K562 (cell line): ENCODE results near the gene GOLPH3. TPM values are rescaled to one million over a fixed set of nuclear protein-coding genes. Genes with fewer than 3 reads are reported as not detected.

ENCODE experiments used
- ATAC-seq: fragments of 200-7000 bp; cut with Tn5 transposase; 3 replicates; pipeline ENCODE4 v1.9.1; 2020; ENCODE audit warnings: moderate library complexity
- BruUV-seq: library from RNA; stranded (reverse); fragments of 400-500 nt; replicated peaks from 2 replicates; lab custom pipeline; 2021; lab: Mats Ljungman, UMichigan
- CTCF ChIA-PET: fragments of 300-600 bp; formaldehyde crosslinking; extraction: SDS; loops from one replicate; lab custom pipeline; 2021; ENCODE audit warnings: low intra/inter-chr PET ratio; lab: Yijun Ruan, JAX
- POLR2A ChIA-PET: fragments of 300-600, 350-650 bp; sonication (Branson Sonifier 250); formaldehyde crosslinking; extraction: SDS; loops from one replicate; lab custom pipeline; 2021; ENCODE audit warnings: antibody characterized with exemption, inconsistent platforms; lab: Yijun Ruan, JAX
- DNase-seq, 4 experiments: peaks; one replicate each; pipeline versions ENCODE4 v3.0.0 to v3.0.0-alpha.2; 2011 to 2018; ENCODE audit warnings: low spot score in 3 of 4, mixed read lengths in 3 of 4; ENCODE audit errors: extremely low read depth in 1 of 4
- FAIRE-seq: peaks from 2 replicates; lab custom pipeline; 2011; peaks lifted over from hg19 to GRCh38; lab: Jason Lieb, UNC
- H2AFZ ChIP-seq: 2 replicates; pipeline ENCODE4 v1.6.0; 2011; ENCODE audit warnings: low read depth, low read length, control low read depth, inconsistent platforms
- H3K27ac ChIP-seq: fragments of 200-600 bp; 3 replicates; pipeline ENCODE4 v1.8.0; 2011; ENCODE audit warnings: low read depth, mild to moderate bottlenecking, control low read depth, inconsistent platforms, low read length, moderate library complexity, mixed read lengths; ENCODE audit errors: extremely low read depth
- H3K27me3 ChIP-seq, 2 experiments: fragments of 300-600 bp in 1 of 2; 2 replicates in 1 of 2; 3 replicates in 1 of 2; pipeline versions ENCODE4 v1.6.0 to v1.8.0; 2011; ENCODE audit warnings: inconsistent platforms in 2 of 2, low read length in 2 of 2, mild to moderate bottlenecking in 1 of 2, mixed read lengths in 1 of 2, moderate library complexity in 1 of 2; ENCODE audit not compliant: control insufficient read depth in 2 of 2, insufficient read depth in 2 of 2
- H3K36me3 ChIP-seq: fragments of 300-600 bp; 3 replicates; pipeline ENCODE4 v1.8.0; 2011; ENCODE audit warnings: mild to moderate bottlenecking, low read length, inconsistent platforms; ENCODE audit not compliant: control insufficient read depth, insufficient read depth
- H3K4me1 ChIP-seq, 2 experiments: fragments of 200-600 bp in 1 of 2; replicated peaks in 1 of 2; 2 replicates in 1 of 2; 3 replicates in 1 of 2; pipeline versions ENCODE4 v1.5.1 to v1.8.0; 2011; ENCODE audit warnings: inconsistent platforms in 2 of 2, low read length in 2 of 2, mild to moderate bottlenecking in 1 of 2, mixed read lengths in 1 of 2, moderate library complexity in 1 of 2; ENCODE audit not compliant: control insufficient read depth in 2 of 2, insufficient read depth in 2 of 2
- H3K4me2 ChIP-seq: 2 replicates; pipeline ENCODE4 v1.6.1; 2011; ENCODE audit warnings: low read length, control low read depth, inconsistent platforms, mixed read lengths; ENCODE audit not compliant: insufficient read depth
- H3K4me3 ChIP-seq: fragments of 200-600 bp; sonication (generic), shearing (Covaris generic); 2 replicates; pipeline ENCODE4 v1.5.1; 2016; ENCODE audit warnings: control low read depth, inconsistent platforms
- H3K79me2 ChIP-seq: fragments of 200-600 bp; 3 replicates; pipeline ENCODE4 v1.8.0; 2011; ENCODE audit warnings: low read length, inconsistent platforms; ENCODE audit not compliant: control insufficient read depth, insufficient read depth
- H3K9ac ChIP-seq, 2 experiments: 2 replicates each; pipeline versions ENCODE4 v1.6.0 to v1.6.1; 2011; ENCODE audit warnings: low read depth in 2 of 2, low read length in 2 of 2, control low read depth in 1 of 2, inconsistent platforms in 1 of 2, mild to moderate bottlenecking in 1 of 2, mixed read lengths in 1 of 2; ENCODE audit not compliant: insufficient read depth in 1 of 2
- H3K9me1 ChIP-seq: one replicate; pipeline ENCODE4 v1.6.0; 2011; ENCODE audit warnings: inconsistent platforms, mild to moderate bottlenecking, low read length, moderate library complexity; ENCODE audit not compliant: control insufficient read depth, insufficient read depth
- H3K9me3 ChIP-seq: replicated peaks from 2 replicates; pipeline ENCODE4 v1.5.1; 2011; ENCODE audit warnings: low read depth, low read length, inconsistent platforms; ENCODE audit not compliant: control insufficient read depth, insufficient read depth
- H4K20me1 ChIP-seq: replicated peaks from 2 replicates; pipeline ENCODE4 v1.6.1; 2011; ENCODE audit warnings: low read length, inconsistent platforms, mixed read lengths; ENCODE audit not compliant: control insufficient read depth, insufficient read depth
- ADNP ChIP-seq: fragments of 200-800 bp; sonication (Bioruptor generic); IDR thresholded peaks from 2 replicates; pipeline ENCODE4 v1.6.1; 2016; ENCODE audit warnings: missing genetic modification characterization, missing compliant biosample characterization
- ARNT ChIP-seq, 2 experiments: fragments of 450-650 bp; IDR thresholded peaks; 2 replicates each; pipeline ENCODE4 v1.6.1; 2016; ENCODE audit warnings: mild to moderate bottlenecking in 1 of 2
- BCOR ChIP-seq: fragments of 450-650 bp; IDR thresholded peaks from 2 replicates; pipeline ENCODE4 v1.6.1; 2016
- CHD4 ChIP-seq: fragments of 200-600 bp; sonication (generic); IDR thresholded peaks from 3 replicates; pipeline ENCODE4 v1.6.1; 2012; ENCODE audit warnings: low read depth, mild to moderate bottlenecking, mixed read lengths, low read length, inconsistent platforms; ENCODE audit not compliant: insufficient read depth, insufficient replicate concordance, poor library complexity, severe bottlenecking
- HMG20A ChIP-seq: fragments of 450-650 bp; formaldehyde crosslinking; conservative IDR thresholded peaks from 2 replicates; pipeline ENCODE4 v1.4.0; 2020; ENCODE audit warnings: mild to moderate bottlenecking, mixed read lengths
- KDM1A ChIP-seq, 2 experiments: fragments of 450-650 bp; IDR thresholded peaks; 2 replicates each; pipeline ENCODE4 v1.6.1; 2016; ENCODE audit warnings: mild to moderate bottlenecking in 2 of 2
- RBM25 ChIP-seq: fragments of 200-400 bp; formaldehyde crosslinking; IDR thresholded peaks from 2 replicates; pipeline ENCODE4 v1.6.1; 2018; ENCODE audit warnings: low read length, low read depth, moderate library complexity; ENCODE audit not compliant: severe bottlenecking
- SUPT5H ChIP-seq: fragments of 450-650 bp; IDR thresholded peaks from 2 replicates; pipeline ENCODE4 v1.6.1; 2016
- ZBTB40 ChIP-seq, 2 experiments: fragments of 450-650 bp in 1 of 2; sonication (generic) in 1 of 2; formaldehyde crosslinking in 1 of 2; IDR thresholded peaks; 2 replicates each; pipeline versions ENCODE4 v1.7.1 to v1.9.0; 2016 to 2022; ENCODE audit warnings: inconsistent platforms in 1 of 2, mild to moderate bottlenecking in 1 of 2, missing genetic modification reagents in 1 of 2
- ZNF384 ChIP-seq: IDR thresholded peaks from 2 replicates; pipeline ENCODE4 v1.6.1; 2012; ENCODE audit warnings: low read depth, low read length, improper control_type of control experiment
- WGBS: fragments of 100-300 bp; shearing (Covaris generic); methylation state at CpG from one replicate; pipeline ENCODE4 v1.1.6; 2016; ENCODE audit warnings: low coverage, mixed read lengths; ENCODE audit not compliant: insufficient coverage; ENCODE audit errors: missing lambda C conversion rate; 5-methylcytosine and 5-hydroxymethylcytosine counted together
- in situ Hi-C: fragments of 300-500 bp; cut with MboI; formaldehyde crosslinking; loops from 4 replicates; pipeline ENCODE4 v1.15.0; 2018; ENCODE audit warnings: inconsistent platforms, mixed read lengths
- intact Hi-C: fragments of 100-400 bp; cut with micrococcal nuclease; formaldehyde crosslinking; loops from 2 replicates; pipeline ENCODE4 v1.14.2; 2022
- polyA plus RNA-seq, 8 experiments: library from polyadenylated mRNA; depleted of rRNA in 4 of 8; stranded (reverse) in 5 of 8; unstranded in 3 of 8; fragments of >200 nt; fragmentation: Nextera tagmentation in 2 of 8; fragmentation: Illumina TruSeq in 1 of 8; extraction: Ambion mirVana in 2 of 8; extraction: Trizol in 1 of 8; gene quantifications; 2 replicates each; pipeline versions ENCODE4 v1.2.1 to v1.2.3, GENCODE V29; 2011 to 2014; ENCODE audit warnings: inconsistent platforms in 1 of 8, missing spikeins in 1 of 8
- total RNA-seq, 7 experiments: library from RNA; depleted of rRNA in 6 of 7; stranded (reverse); fragments of >200 nt in 6 of 7; fragmentation: Illumina TruSeq in 2 of 7; extraction: Trizol in 2 of 7; gene quantifications; 2 replicates each; pipeline versions ENCODE4 v1.2.1 to v1.2.3, GENCODE V29; 2011 to 2021; ENCODE audit warnings: low replicate concordance in 1 of 7
- TF ChIP-seq, protein P1 (sequence below): sonication (generic); formaldehyde crosslinking; IDR thresholded peaks from 2 replicates; pipeline ENCODE4 v1.8.1; 2022; ENCODE audit warnings: missing genetic modification reagents

The GOLPH3 gene
- total and polyA plus RNA-seq, 9 of the 15 experiments (the other 6 are each of a cell fraction or from before 2014, with no cell fraction given), result 18.8 to 94.6 (median 55.1) TPM

DNA sequence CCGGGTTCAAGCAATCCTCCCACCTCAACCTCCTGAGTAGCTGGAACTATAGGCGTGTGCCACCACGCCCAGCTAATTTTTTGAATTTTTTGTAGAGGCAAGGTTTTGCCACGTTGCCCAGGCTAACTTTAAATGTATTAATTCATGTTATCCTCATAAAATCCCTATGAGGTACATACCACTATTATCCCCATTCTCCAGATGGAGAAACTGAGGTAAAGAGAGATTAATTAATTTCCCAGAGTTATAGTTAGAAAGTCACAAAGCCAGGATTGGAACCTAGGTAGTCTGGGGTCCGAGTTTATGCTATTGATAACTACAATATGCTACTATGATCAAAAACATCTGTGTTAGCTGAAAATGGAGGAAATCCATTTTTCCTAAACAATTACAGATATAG, 31.9 kb upstream of the GOLPH3 start:
- WGBS, result 39% methylated on average over 5 of the region's 5 CpGs
- Histone ChIP-seq H3K9me1 (no peaks in the 10 kb centered on the region), H3K36me3 (no peaks in the 10 kb centered on the region), H3K27ac (no peak overlapping the region), H3K9ac (no peak overlapping the region), H3K4me3 (no peak overlapping the region), H3K4me2 (no peak overlapping the region), H3K27me3 (peaks cover 0 to 10% of the 10 kb centered on the region in 2 experiments; a peak in 1 of 5 replicates), H3K9me3 (no peaks in the 10 kb centered on the region), H4K20me1 (no peaks in the 10 kb centered on the region), H3K79me2 (no peaks in the 10 kb centered on the region), H3K4me1 (peaks cover 0 to 9% of the 10 kb centered on the region in 2 experiments; a peak in 3 of 5 replicates), H2AFZ (no peak overlapping the region)
- DNase-seq (no peak), ATAC-seq (no peak), FAIRE-seq (no peak)
- in situ Hi-C loops (no loop called here), intact Hi-C loops (no loop called here)
- TF ChIP-seq CHD4 (peak; percentile 45), ADNP (tag) (0 out of 2 replicates have a peak, but pooled peaks have one; percentile 27), RBM25 (peak; percentile 86), SUPT5H (no peak), ZNF384 (no peak), ZBTB40 (IDR thresholded peaks at IDR 0.05) (no peak), ZBTB40 (CRISPR knock-in tag; IDR thresholded peaks at IDR 0.05) (no peak), BCOR (peak; percentile 78), ARNT (IDR thresholded peaks at IDR 0.05) (no peak), HMG20A (CRISPR knock-in tag) (no peak), KDM1A (IDR thresholded peaks at IDR 0.05) (peak in 1 of 2 experiments; percentile 27; a peak in 1 of 4 replicates)
- TF ChIP-seq, protein P1, sequence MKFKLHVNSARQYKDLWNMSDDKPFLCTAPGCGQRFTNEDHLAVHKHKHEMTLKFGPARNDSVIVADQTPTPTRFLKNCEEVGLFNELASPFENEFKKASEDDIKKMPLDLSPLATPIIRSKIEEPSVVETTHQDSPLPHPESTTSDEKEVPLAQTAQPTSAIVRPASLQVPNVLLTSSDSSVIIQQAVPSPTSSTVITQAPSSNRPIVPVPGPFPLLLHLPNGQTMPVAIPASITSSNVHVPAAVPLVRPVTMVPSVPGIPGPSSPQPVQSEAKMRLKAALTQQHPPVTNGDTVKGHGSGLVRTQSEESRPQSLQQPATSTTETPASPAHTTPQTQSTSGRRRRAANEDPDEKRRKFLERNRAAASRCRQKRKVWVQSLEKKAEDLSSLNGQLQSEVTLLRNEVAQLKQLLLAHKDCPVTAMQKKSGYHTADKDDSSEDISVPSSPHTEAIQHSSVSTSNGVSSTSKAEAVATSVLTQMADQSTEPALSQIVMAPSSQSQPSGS (CRISPR knock-in tag), result no peak
- ChIA-PET POLR2A (interaction anchor here (0.6 kb wide), 1 partner anchor 68 kb away, joined by 3 read pairs; no protein-coding TSS in a partner anchor), CTCF (no interaction called here)
- no TSS peak for BruUV-seq
